SU-DHL-6 (cell line): Measurements from ENCODE around the gene ZNF185.

Experiments used
- CTCF ChIP-seq: fragments of 200-600 bp; sonication (generic); IDR thresholded peaks from one replicate; pipeline ENCODE4 v1.5.1; 2017; ENCODE audit warnings: antibody characterized with exemption, mild to moderate bottlenecking, low read length, moderate library complexity; ENCODE audit not compliant: insufficient read depth, poor library complexity, severe bottlenecking
- EZH2phosphoT487 ChIP-seq: fragments of 200-600 bp; sonication (generic), shearing (Covaris generic); conservative IDR thresholded peaks from 2 replicates; pipeline ENCODE4 v1.6.1; 2018; ENCODE audit warnings: mild to moderate bottlenecking, antibody characterized with exemption, low read length, moderate library complexity, mixed read lengths

- TF ChIP-seq EZH2phosphoT487 (no peak), CTCF (no peak)
These were observed 38.4 kb downstream of the ZNF185 start for GRCh38 chrX:152936306-152936705.
